Activated CD4-positive, alpha-beta T cell treated with anti-CD3 and anti-CD28 coated beads, Interleukin-2, amount 50 U/mL, for 48 hours (primary cell): ENCODE measurements around the gene SANBR.

ENCODE experiments used
- DNase-seq, 2 experiments: peaks; one replicate each; pipeline ENCODE4 v3.0.0-alpha.2; 2020

Gene SANBR

DNA sequence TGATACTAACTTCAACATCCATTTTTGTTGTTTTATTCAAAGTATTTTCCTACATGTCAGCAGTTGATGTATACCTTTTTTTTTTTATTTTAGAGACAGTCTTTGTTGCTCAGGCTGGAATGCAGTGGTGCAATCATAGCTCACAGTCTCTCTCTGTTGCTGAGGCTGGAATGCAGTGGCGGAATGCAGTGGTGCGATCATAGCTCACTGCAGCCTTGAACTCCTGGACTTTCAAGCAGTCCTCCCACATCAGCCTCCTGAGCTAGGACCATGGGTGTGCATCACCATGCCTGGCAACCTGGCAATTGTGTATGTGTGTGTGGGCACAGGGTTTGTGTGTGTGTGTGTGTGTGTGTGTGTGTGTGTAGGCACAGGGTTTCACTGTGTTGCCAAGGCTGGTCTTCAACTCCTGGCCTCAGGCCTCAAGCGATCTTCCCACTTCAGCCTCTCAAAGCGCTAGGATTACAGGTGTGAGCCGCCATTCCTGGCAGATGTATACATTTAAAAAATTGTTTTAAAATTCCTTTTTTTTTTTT, 24.8 kb downstream of the SANBR start:
- DNase-seq = no peak

GRCh38 chr2:61091485-61091884, 25.8 kb downstream of the SANBR start:
- DNase-seq = no peak

DNA sequence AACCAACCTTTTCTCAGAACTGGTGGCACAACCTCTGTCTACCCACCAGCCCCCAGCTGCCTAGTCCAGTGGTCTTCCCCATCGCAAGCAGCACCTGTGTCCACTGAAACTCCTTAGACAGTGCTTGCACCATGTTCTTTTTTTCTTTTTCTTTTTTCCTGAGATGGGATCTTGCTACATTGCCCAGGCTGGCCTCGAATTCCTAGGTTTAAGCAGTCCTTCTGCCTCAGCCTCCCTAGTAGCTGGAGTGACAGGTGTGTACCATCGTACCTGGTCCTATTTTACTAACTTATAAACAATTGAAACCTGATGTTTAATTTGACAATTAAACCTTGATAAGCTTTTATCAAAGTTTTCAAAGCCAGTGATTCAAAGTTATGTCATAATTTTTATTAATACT, 30.8 kb downstream of the SANBR start:
- DNase-seq = no peak

GRCh38 chr2:61100801-61101200, 35.1 kb downstream of the SANBR start:
- DNase-seq = no peak

- DNase-seq = no peak
Observed at GRCh38 chr2:61109291-61109690, 43.6 kb downstream of the SANBR start.

GRCh38 chr2:61111708-61112107, 46.0 kb downstream of the SANBR start:
- no peak for DNase-seq

DNA sequence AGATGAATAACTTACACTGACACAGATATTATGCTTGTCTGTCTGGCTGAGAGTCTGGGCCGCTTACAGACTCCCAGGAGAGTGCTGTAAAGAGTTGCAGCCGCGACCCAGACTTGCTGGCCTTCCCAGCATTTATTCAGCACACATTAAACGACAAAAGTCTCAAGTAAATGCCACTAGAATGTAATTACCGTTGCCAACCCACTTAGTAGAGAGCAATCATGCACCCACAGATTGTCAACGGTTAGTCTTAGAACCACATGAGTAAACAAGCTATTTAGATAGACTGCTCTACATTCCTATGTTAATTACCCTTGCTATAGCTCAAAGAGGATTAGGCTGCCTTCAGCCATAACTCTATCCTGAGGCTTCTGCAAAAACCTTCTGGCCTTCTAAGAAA, 48.5 kb downstream of the SANBR start:
- no peak for DNase-seq
